ENCODE results near the gene ZBTB40.

The ZBTB40 gene

DNA sequence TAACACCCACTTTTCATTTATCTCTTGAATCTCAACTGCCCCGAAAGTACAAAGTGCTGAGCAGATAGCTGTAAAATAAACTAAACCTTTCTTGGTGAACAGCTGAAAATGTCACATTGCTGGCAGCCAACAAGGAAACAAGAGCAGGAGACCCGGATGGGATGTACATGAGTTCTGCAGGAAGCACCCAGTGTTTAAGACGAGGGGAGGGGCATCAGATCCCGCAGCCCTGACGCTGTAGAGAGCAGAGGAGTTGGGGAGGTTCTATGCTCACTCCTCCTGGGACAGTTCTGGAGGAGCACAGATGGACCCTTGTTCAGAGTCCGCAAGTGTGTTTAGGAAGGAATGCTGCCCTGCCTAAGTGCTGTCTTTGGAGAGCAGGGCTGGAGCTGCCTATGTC lies 79.6 kb downstream of the ZBTB40 start:
- no peak for DNase-seq (ENCODE audit: low read depth)
- TF ChIP-seq, protein P1, sequence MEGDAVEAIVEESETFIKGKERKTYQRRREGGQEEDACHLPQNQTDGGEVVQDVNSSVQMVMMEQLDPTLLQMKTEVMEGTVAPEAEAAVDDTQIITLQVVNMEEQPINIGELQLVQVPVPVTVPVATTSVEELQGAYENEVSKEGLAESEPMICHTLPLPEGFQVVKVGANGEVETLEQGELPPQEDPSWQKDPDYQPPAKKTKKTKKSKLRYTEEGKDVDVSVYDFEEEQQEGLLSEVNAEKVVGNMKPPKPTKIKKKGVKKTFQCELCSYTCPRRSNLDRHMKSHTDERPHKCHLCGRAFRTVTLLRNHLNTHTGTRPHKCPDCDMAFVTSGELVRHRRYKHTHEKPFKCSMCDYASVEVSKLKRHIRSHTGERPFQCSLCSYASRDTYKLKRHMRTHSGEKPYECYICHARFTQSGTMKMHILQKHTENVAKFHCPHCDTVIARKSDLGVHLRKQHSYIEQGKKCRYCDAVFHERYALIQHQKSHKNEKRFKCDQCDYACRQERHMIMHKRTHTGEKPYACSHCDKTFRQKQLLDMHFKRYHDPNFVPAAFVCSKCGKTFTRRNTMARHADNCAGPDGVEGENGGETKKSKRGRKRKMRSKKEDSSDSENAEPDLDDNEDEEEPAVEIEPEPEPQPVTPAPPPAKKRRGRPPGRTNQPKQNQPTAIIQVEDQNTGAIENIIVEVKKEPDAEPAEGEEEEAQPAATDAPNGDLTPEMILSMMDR (IDR thresholded peaks at IDR 0.05; ENCODE audit: low read length, missing control alignments) = no peak
- no peak overlapping the region for H3K4me3 ChIP-seq (replicated peaks; ENCODE audit: low read depth, low read length)

DNA sequence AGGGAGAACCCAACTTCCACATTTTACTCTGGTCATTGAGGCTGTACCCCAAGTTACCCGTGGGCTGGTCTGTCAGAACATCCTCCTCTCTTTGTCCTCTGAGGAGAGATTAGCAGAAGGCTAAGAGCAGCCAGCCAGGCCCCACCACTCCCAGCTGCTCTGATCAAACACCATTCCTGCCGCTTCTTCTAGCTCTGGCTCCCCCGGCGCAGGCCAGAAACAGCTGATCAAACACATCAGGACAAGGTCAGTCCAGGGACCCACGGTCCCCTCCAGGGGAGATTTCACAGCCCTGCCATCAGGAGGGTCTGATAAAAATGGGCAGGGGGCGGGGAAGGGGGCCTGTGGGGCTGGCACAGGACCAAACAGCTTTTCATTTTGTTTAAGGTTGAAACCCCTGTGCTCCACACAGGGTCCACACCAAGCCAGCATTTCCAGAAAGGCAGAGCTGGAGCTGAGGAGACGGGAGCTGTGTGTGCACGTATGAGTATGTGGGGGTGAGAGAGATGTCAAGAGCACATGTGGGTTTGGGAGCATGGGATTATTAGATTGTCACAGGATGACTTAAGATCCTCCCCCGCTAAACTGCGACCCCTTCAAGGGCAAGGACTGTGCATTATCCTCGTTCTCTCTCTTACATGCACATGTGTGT lies 81.7 kb downstream of the ZBTB40 start:
- TF ChIP-seq, protein P1 (IDR thresholded peaks at IDR 0.05; ENCODE audit: low read length, missing control alignments) = no peak
- no peak overlapping the region for H3K4me3 ChIP-seq (replicated peaks; ENCODE audit: low read depth, low read length)
- no peak for DNase-seq (ENCODE audit: low read depth)

DNA sequence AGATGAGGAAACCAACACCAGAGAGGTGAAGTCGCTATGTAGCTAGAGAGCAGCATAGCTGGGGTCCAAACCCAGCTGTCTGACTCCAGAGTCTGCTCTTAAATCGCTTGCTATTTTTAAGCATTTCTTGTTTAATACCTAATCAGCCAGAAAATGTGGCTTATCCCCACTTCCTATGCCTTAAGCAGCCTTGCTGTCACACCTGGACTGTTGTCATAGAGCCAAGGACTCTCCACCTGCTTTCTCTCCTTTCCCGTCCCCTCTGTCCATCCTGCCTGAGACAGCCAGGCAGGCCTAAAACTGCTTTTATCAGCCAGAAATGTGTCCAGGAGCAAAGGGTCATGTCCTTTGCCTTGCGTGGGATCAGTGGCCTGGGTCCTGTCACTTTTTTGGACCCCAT lies 83.3 kb downstream of the ZBTB40 start:
- no peak for DNase-seq (ENCODE audit: low read depth)
- TF ChIP-seq, protein P1 (IDR thresholded peaks at IDR 0.05; ENCODE audit: low read length, missing control alignments) = no peak
- H3K4me3 ChIP-seq (replicated peaks; ENCODE audit: low read depth, low read length) = no peak overlapping the region

DNA sequence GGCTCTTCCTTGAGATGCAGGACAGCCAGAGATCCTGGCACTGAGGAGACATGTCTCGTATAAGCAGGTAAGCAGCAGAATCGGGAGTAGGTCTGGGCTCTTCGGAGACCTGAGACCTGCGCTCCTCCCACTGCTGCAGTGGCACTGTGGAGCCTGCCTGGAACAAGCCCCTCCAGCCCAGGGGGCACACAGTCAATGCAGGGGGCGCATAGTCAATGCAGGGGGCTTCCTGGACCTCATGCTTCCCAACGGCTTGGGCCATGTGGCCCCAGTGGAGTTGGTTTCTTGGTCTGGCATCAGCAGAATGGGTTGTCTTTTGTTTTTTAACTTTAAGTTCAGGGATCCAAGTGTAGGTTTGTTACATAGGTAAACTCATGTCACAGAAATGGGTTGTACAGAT lies 83.7 kb downstream of the ZBTB40 start:
- no peak overlapping the region for H3K4me3 ChIP-seq (replicated peaks; ENCODE audit: low read depth, low read length)
- TF ChIP-seq, protein P1 (IDR thresholded peaks at IDR 0.05; ENCODE audit: low read length, missing control alignments) = no peak
- DNase-seq (ENCODE audit: low read depth) = no peak

DNA sequence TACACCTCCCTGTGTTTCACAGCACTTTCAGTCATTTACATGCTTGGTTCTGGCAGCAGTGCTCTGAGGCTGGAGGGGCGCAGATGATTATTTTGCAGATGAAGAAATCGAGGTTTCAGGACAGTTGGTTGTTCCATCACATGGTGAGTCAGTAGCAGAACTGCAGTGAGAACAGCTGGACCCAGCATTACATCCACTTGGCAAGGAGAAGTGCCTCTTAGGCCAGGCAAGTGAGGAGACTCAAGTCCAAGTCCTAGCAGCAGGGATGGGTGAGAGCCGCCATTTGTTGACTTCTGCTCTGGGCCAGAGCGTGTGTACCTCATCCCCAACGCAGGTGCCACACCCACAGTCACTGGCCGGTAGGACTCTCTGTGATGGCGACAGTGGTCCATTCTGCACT lies 84.9 kb downstream of the ZBTB40 start:
- TF ChIP-seq, protein P1 (IDR thresholded peaks at IDR 0.05; ENCODE audit: low read length, missing control alignments) = no peak
- H3K4me3 ChIP-seq (replicated peaks; ENCODE audit: low read depth, low read length) = no peak overlapping the region
- DNase-seq (ENCODE audit: low read depth) = peak; percentile 10

DNA sequence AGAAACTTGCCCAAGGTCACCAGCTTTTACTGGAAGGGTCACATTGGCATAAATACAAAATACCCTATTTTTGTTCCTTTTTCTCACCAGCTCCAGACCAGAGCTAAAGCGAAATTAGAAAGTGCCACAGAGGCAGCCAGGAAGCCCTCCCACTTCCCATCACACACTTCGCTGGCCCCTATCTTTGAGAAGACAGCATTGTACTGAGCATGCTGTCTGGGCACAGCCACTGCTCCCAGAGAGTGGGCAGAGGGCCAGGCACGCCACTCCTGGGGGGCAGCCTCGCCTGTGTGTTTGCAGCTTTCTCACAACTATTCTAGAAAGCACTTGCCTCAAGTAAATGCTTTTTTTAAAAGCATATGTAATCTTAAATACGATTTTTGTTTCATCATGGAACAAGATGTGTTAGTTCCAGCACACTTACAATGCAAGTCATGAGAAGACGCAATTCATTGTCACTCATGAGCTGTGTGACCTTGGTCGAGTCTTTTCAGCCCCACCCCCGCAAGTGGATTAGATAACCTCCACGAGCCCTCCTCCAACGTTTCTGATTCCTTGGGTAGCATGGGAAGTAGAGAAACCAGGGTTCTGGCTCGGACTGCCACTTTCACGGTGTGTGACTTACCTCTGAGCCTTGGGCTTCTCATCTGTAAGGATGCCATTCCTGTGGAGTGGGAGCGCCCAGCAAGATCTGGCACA lies 85.9 kb downstream of the ZBTB40 start:
- DNase-seq (ENCODE audit: low read depth) = no peak
- TF ChIP-seq, protein P1 (IDR thresholded peaks at IDR 0.05; ENCODE audit: low read length, missing control alignments) = no peak
- no peak overlapping the region for H3K4me3 ChIP-seq (replicated peaks; ENCODE audit: low read depth, low read length)

Data from fibroblast of pulmonary artery (primary cell).